ENCODE results near the gene EXTL1. TPM values are rescaled to one million over a fixed set of nuclear protein-coding genes. Genes with fewer than 3 reads are reported as not detected.

EXTL1 gene
- total RNA-seq, 1 donor from 2014 or later: 11.9 TPM

GRCh38 chr1:26053718-26054560 is 32.4 kb downstream of the EXTL1 start:
- no peak for DNase-seq
- intact Hi-C loops (cut with DNase I): no loop called here
- ATAC-seq (ENCODE audit: poor library complexity): no peak

GRCh38 chr1:26055041-26055440 is 33.5 kb downstream of the EXTL1 start:
- DNase-seq (no peak), ATAC-seq (ENCODE audit: poor library complexity) (no peak)
- intact Hi-C loops (cut with DNase I): no loop called here

GRCh38 chr1:26057189-26057588 is 35.6 kb downstream of the EXTL1 start:
- DNase-seq: no peak
- intact Hi-C loops (cut with DNase I): no loop called here
- no peak for ATAC-seq (ENCODE audit: poor library complexity)

- ATAC-seq (ENCODE audit: poor library complexity): no peak
- intact Hi-C loops (cut with DNase I): no loop called here
Measured at GRCh38 chr1:26058052-26058595, 36.5 kb downstream of the EXTL1 start.

GRCh38 chr1:26059906-26060305 is 38.3 kb downstream of the EXTL1 start:
- intact Hi-C loops (cut with DNase I): no loop called here
- DNase-seq (no peak), ATAC-seq (ENCODE audit: poor library complexity) (no peak)

More at GRCh38 chr1:26058052-26058595, 36.5 kb downstream of the EXTL1 start:
- DNase-seq: no peak

GRCh38 chr1:26060832-26061574 is 39.4 kb downstream of the EXTL1 start:
- ATAC-seq (ENCODE audit: poor library complexity) (peak; percentile 32), DNase-seq (no peak)
- intact Hi-C loops (cut with DNase I): no loop called here

GRCh38 chr1:26064553-26064952 is 43.0 kb downstream of the EXTL1 start:
- intact Hi-C loops (cut with DNase I): loop anchor here (2.0 kb wide), 1 partner anchor 28 kb away; no protein-coding TSS in a partner anchor
- ATAC-seq (ENCODE audit: poor library complexity) (no peak), DNase-seq (no peak)

GRCh38 chr1:26066160-26066559 is 44.6 kb downstream of the EXTL1 start:
- ATAC-seq (ENCODE audit: poor library complexity): peak; percentile 2
- DNase-seq: no peak
- intact Hi-C loops (cut with DNase I): no loop called here

- peak; percentile 84 for DNase-seq
- intact Hi-C loops (cut with DNase I): no loop called here
- peak; percentile 78 for ATAC-seq (ENCODE audit: poor library complexity)
Measured at GRCh38 chr1:26066857-26067256, 45.3 kb downstream of the EXTL1 start.

GRCh38 chr1:26067432-26067911 is 45.9 kb downstream of the EXTL1 start, which contains the start of gene TRIM63:
TSS of gene TRIM63 (minus strand) at chr1:26067630. CDS start at chr1:26067494, 136 bp downstream.
- peak; percentile 71 for ATAC-seq (ENCODE audit: poor library complexity)
- intact Hi-C loops (cut with DNase I): no loop called here
- DNase-seq: peak; percentile 67

- intact Hi-C loops (cut with DNase I): no loop called here
- DNase-seq (no peak), ATAC-seq (ENCODE audit: poor library complexity) (no peak)
Measured at GRCh38 chr1:26069941-26070295, 48.3 kb downstream of the EXTL1 start.

GRCh38 chr1:26070296-26070962 is 48.9 kb downstream of the EXTL1 start:
- DNase-seq (no peak), ATAC-seq (ENCODE audit: poor library complexity) (no peak)
- intact Hi-C loops (cut with DNase I): no loop called here

GRCh38 chr1:26070963-26071342 is 49.4 kb downstream of the EXTL1 start:
- DNase-seq (no peak), ATAC-seq (ENCODE audit: poor library complexity) (no peak)
- intact Hi-C loops (cut with DNase I): no loop called here

- DNase-seq (peak; percentile 78), ATAC-seq (ENCODE audit: poor library complexity) (peak; percentile 71)
- intact Hi-C loops (cut with DNase I): no loop called here
Measured at GRCh38 chr1:26072305-26072704, 50.7 kb downstream of the EXTL1 start.

- DNase-seq (peak; percentile 64), ATAC-seq (ENCODE audit: poor library complexity) (peak; percentile 73)
- intact Hi-C loops (cut with DNase I): no loop called here
Measured at GRCh38 chr1:26075421-26076144, 54.0 kb downstream of the EXTL1 start.

- DNase-seq (no peak), ATAC-seq (ENCODE audit: poor library complexity) (no peak)
- intact Hi-C loops (cut with DNase I): no loop called here
Measured at GRCh38 chr1:26077524-26077923, 55.9 kb downstream of the EXTL1 start.

GRCh38 chr1:26078286-26079177 is 57.0 kb downstream of the EXTL1 start:
- intact Hi-C loops (cut with DNase I): no loop called here
- no peak for ATAC-seq (ENCODE audit: poor library complexity)
- DNase-seq: no peak

All from Right ventricle myocardium superior (tissue), 1 donor.